ENCODE results near the gene MAPK10.
"Not testable (repeated sequence)": the region's sequence is repeated elsewhere in the genome, so short reads cannot be mapped to it uniquely, and the experiment has no call there.

The MAPK10 gene

GRCh38 chr4:86096373-86096772 lies 263.5 kb downstream of the MAPK10 start:
- no peak for TF ChIP-seq ZFX (IDR thresholded peaks at IDR 0.05)
- no peak for TF ChIP-seq CTCF (conservative IDR thresholded peaks at IDR 0.05)

GRCh38 chr4:86092684-86093083 lies 267.2 kb downstream of the MAPK10 start:
- TF ChIP-seq CTCF (conservative IDR thresholded peaks at IDR 0.05), result no peak
- no peak for TF ChIP-seq ZFX (IDR thresholded peaks at IDR 0.05)
- H3K27ac ChIP-seq, result no peak overlapping the region

More at GRCh38 chr4:86096373-86096772, 263.5 kb downstream of the MAPK10 start:
- no peak overlapping the region for H3K27ac ChIP-seq

GRCh38 chr4:86091201-86091600 lies 268.7 kb downstream of the MAPK10 start:
- no peak overlapping the region for H3K27ac ChIP-seq

GRCh38 chr4:86089781-86090323 lies 270.0 kb downstream of the MAPK10 start:
- TF ChIP-seq CTCF (conservative IDR thresholded peaks at IDR 0.05) (no peak), ZFX (IDR thresholded peaks at IDR 0.05) (no peak)
- H3K27ac ChIP-seq, result no peak overlapping the region

More at GRCh38 chr4:86091201-86091600, 268.7 kb downstream of the MAPK10 start:
- no peak for TF ChIP-seq CTCF (conservative IDR thresholded peaks at IDR 0.05)
- no peak for TF ChIP-seq ZFX (IDR thresholded peaks at IDR 0.05)

- H3K27ac ChIP-seq, result no peak overlapping the region
- TF ChIP-seq ZFX (IDR thresholded peaks at IDR 0.05), result no peak
These were observed 270.8 kb downstream of the MAPK10 start for GRCh38 chr4:86089053-86089452.

- not testable (repeated sequence) for H3K27ac ChIP-seq
These were observed 284.1 kb downstream of the MAPK10 start for GRCh38 chr4:86075796-86076195.

- no peak overlapping the region for H3K27ac ChIP-seq
- TF ChIP-seq CTCF (conservative IDR thresholded peaks at IDR 0.05), result no peak
- TF ChIP-seq ZFX (IDR thresholded peaks at IDR 0.05), result no peak
These were observed 299.5 kb downstream of the MAPK10 start for GRCh38 chr4:86060341-86060740.

GRCh38 chr4:86058621-86059020 lies 301.2 kb downstream of the MAPK10 start:
- TF ChIP-seq ZFX (IDR thresholded peaks at IDR 0.05) (no peak), CTCF (conservative IDR thresholded peaks at IDR 0.05) (no peak)
- no peak overlapping the region for H3K27ac ChIP-seq

Data from C4-2B (cell line).